GM23338 (cell line): Measurements from ENCODE around the gene DLEU7. TPM values are rescaled to one million over a fixed set of nuclear protein-coding genes. Genes with fewer than 3 reads are reported as not detected.

ENCODE experiments used
- ATAC-seq: fragments of 200-7000 bp; cut with Tn5 transposase; 3 replicates; pipeline ENCODE4 v1.9.1; 2020
- DNase-seq: peaks from one replicate; pipeline ENCODE4 v3.0.0-alpha.2; 2015; ENCODE audit warnings: low spot score
- H2AFZ ChIP-seq: fragments of 200-600 bp; sonication (generic); 2 replicates; pipeline ENCODE4 v1.8.0; 2016; ENCODE audit warnings: antibody characterized with exemption, mild to moderate bottlenecking, moderate library complexity
- H3F3A ChIP-seq: fragments of 200-600 bp; sonication (generic); replicated peaks from 2 replicates; pipeline ENCODE4 v1.8.0; 2017; ENCODE audit warnings: antibody characterized with exemption, mixed run types, low read depth
- H3K27ac ChIP-seq: fragments of 200-600 bp; sonication (generic); 2 replicates; pipeline ENCODE4 v1.6.1; 2016; ENCODE audit warnings: low read depth
- H3K27me3 ChIP-seq: fragments of 200-600 bp; sonication (generic); 2 replicates; pipeline ENCODE4 v1.8.0; 2016; ENCODE audit warnings: mild to moderate bottlenecking, mixed run types, moderate library complexity; ENCODE audit not compliant: insufficient read depth
- H3K36me3 ChIP-seq: fragments of 200-600 bp; sonication (generic); 2 replicates; pipeline ENCODE4 v1.8.0; 2016; ENCODE audit warnings: mild to moderate bottlenecking; ENCODE audit not compliant: insufficient read depth
- H3K4me1 ChIP-seq: fragments of 200-600 bp; sonication (generic); 2 replicates; pipeline ENCODE4 v1.8.0; 2016; ENCODE audit warnings: mild to moderate bottlenecking, moderate library complexity; ENCODE audit not compliant: insufficient read depth
- H3K4me2 ChIP-seq: fragments of 200-600 bp; sonication (generic); 2 replicates; pipeline ENCODE4 v1.7.1; 2017; ENCODE audit warnings: mixed run types
- H3K4me3 ChIP-seq: fragments of 200-600 bp; sonication (generic); 2 replicates; pipeline ENCODE4 v1.6.1; 2016; ENCODE audit warnings: mixed run types
- H3K79me2 ChIP-seq: fragments of 200-600 bp; sonication (generic); replicated peaks from 2 replicates; pipeline ENCODE4 v1.8.0; 2017; ENCODE audit warnings: mild to moderate bottlenecking; ENCODE audit not compliant: insufficient read depth
- H3K9me2 ChIP-seq: fragments of 200-600 bp; sonication (generic); 2 replicates; pipeline ENCODE4 v1.8.0; 2017; ENCODE audit not compliant: insufficient read depth
- H4K20me1 ChIP-seq: fragments of 200-600 bp; sonication (generic); replicated peaks from 2 replicates; pipeline ENCODE4 v1.8.0; 2017; ENCODE audit warnings: mild to moderate bottlenecking; ENCODE audit not compliant: insufficient read depth
- H3K27ac Mint-ChIP-seq: 2 replicates; pipeline ENCODE4 v1.8.0; 2020; ENCODE audit warnings: inconsistent platforms, mild to moderate bottlenecking, moderate library complexity, mixed read lengths
- H3K27me3 Mint-ChIP-seq: 3 replicates; pipeline ENCODE4 v1.8.0; 2022; ENCODE audit warnings: low read depth, mild to moderate bottlenecking, moderate library complexity, mixed read lengths, inconsistent platforms; ENCODE audit not compliant: insufficient read depth, poor library complexity
- H3K36me3 Mint-ChIP-seq: 3 replicates; pipeline ENCODE4 v1.8.0; 2021; ENCODE audit warnings: low read depth, mild to moderate bottlenecking, inconsistent platforms, moderate library complexity, mixed read lengths
- H3K4me1 Mint-ChIP-seq: 3 replicates; pipeline ENCODE4 v1.8.0; 2020; ENCODE audit warnings: mild to moderate bottlenecking, inconsistent platforms, mixed read lengths
- H3K4me3 Mint-ChIP-seq: 3 replicates; pipeline ENCODE4 v1.8.0; 2021; ENCODE audit warnings: moderate library complexity, mild to moderate bottlenecking, inconsistent platforms, mixed read lengths
- H3K9me3 Mint-ChIP-seq: 3 replicates; pipeline ENCODE4 v1.8.0; 2020; ENCODE audit warnings: moderate library complexity, mild to moderate bottlenecking, inconsistent platforms, mixed read lengths
- EZH2 ChIP-seq: fragments of 200-600 bp; sonication (generic); IDR thresholded peaks from one replicate; pipeline ENCODE4 v1.8.0; 2017; ENCODE audit warnings: antibody characterized with exemption, mild to moderate bottlenecking, low read depth; ENCODE audit not compliant: unreplicated experiment
- EZH2phosphoT487 ChIP-seq: fragments of 200-600 bp; sonication (generic); IDR thresholded peaks from one replicate; pipeline ENCODE4 v1.8.1; 2018; ENCODE audit warnings: antibody characterized with exemption; ENCODE audit not compliant: unreplicated experiment
- NANOG ChIP-seq: IDR thresholded peaks from 2 replicates; pipeline ENCODE4 v1.6.1; 2016; ENCODE audit warnings: antibody characterized with exemption, borderline replicate concordance
- POLR2AphosphoS5 ChIP-seq: IDR thresholded peaks from 2 replicates; pipeline ENCODE4 v1.6.1; 2016; ENCODE audit warnings: antibody characterized with exemption, low read depth
- STAT1 ChIP-seq: IDR thresholded peaks from one replicate; pipeline ENCODE4 v1.6.1; 2016; ENCODE audit warnings: antibody characterized with exemption; ENCODE audit not compliant: unreplicated experiment
- ZNF114 ChIP-seq: fragments of 250-450 bp; sonication (Bioruptor Pico); IDR thresholded peaks from 2 replicates; pipeline ENCODE4 v1.5.0; 2020; ENCODE audit warnings: mild to moderate bottlenecking, moderate library complexity
- ZNF331 ChIP-seq: fragments of 250-450 bp; sonication (Bioruptor Pico); IDR thresholded peaks from 2 replicates; pipeline ENCODE4 v1.5.0; 2020; ENCODE audit warnings: low read depth, mild to moderate bottlenecking, moderate library complexity
- polyA plus RNA-seq: library from polyadenylated mRNA; unstranded; fragments of >200 nt; fragmentation: Nextera tagmentation; extraction: Ambion mirVana; gene quantifications from 2 replicates; pipeline ENCODE4 v1.2.1, GENCODE V29; 2016
- total RNA-seq: library from RNA; depleted of rRNA; stranded (reverse); fragments of >200 nt; shearing (Covaris generic); gene quantifications from 2 replicates; pipeline ENCODE4 v1.2.3, GENCODE V29; 2014
- TF ChIP-seq, protein P1 (sequence below): IDR thresholded peaks from one replicate; pipeline ENCODE4 v1.6.1; 2018; ENCODE audit warnings: antibody characterized with exemption; ENCODE audit not compliant: unreplicated experiment
- TF ChIP-seq, protein P2 (sequence below): fragments of 250-450 bp; sonication (Bioruptor Pico); IDR thresholded peaks from 2 replicates; pipeline ENCODE4 v1.5.0; 2020; ENCODE audit warnings: mild to moderate bottlenecking, moderate library complexity
- TF ChIP-seq, protein P3 (sequence below): IDR thresholded peaks from 2 replicates; pipeline ENCODE4 v1.6.1; 2016; ENCODE audit warnings: antibody characterized with exemption

The DLEU7 gene
- total and polyA plus RNA-seq, 2 experiments from 2014 or later = 8.7 to 11.6 TPM

- no peaks in the 10 kb centered on the region for H3K36me3 Mint-ChIP-seq
- H3K4me1 ChIP-seq = no peaks in the 10 kb centered on the region
These were observed 31.2 kb downstream of the DLEU7 start for GRCh38 chr13:50812242-50812641.

More at GRCh38 chr13:50812242-50812641, 31.2 kb downstream of the DLEU7 start:
- Mint-ChIP-seq H3K9me3 (no peaks in the 10 kb centered on the region), H3K27me3 (no peaks in the 10 kb centered on the region), H3K4me1 (no peaks in the 10 kb centered on the region), H3K4me3 (no peak overlapping the region), H3K27ac (no peak overlapping the region)
- Histone ChIP-seq H3F3A (no peaks in the 10 kb centered on the region), H3K4me2 (no peak overlapping the region), H3K27me3 (no peaks in the 10 kb centered on the region), H3K27ac (no peak overlapping the region), H3K9me2 (no peaks in the 10 kb centered on the region), H3K4me3 (no peak overlapping the region), H3K79me2 (no peaks in the 10 kb centered on the region), H2AFZ (no peak overlapping the region), H3K36me3 (no peaks in the 10 kb centered on the region), H4K20me1 (no peaks in the 10 kb centered on the region)
- DNase-seq (no peak), ATAC-seq (no peak)
- TF ChIP-seq POLR2AphosphoS5 (no peak), EZH2 (no peak), STAT1 (no peak), EZH2phosphoT487 (no peak), ZNF331 (no peak), NANOG (no peak), ZNF114 (CRISPR knock-in tag) (no peak)
- TF ChIP-seq, protein P1, sequence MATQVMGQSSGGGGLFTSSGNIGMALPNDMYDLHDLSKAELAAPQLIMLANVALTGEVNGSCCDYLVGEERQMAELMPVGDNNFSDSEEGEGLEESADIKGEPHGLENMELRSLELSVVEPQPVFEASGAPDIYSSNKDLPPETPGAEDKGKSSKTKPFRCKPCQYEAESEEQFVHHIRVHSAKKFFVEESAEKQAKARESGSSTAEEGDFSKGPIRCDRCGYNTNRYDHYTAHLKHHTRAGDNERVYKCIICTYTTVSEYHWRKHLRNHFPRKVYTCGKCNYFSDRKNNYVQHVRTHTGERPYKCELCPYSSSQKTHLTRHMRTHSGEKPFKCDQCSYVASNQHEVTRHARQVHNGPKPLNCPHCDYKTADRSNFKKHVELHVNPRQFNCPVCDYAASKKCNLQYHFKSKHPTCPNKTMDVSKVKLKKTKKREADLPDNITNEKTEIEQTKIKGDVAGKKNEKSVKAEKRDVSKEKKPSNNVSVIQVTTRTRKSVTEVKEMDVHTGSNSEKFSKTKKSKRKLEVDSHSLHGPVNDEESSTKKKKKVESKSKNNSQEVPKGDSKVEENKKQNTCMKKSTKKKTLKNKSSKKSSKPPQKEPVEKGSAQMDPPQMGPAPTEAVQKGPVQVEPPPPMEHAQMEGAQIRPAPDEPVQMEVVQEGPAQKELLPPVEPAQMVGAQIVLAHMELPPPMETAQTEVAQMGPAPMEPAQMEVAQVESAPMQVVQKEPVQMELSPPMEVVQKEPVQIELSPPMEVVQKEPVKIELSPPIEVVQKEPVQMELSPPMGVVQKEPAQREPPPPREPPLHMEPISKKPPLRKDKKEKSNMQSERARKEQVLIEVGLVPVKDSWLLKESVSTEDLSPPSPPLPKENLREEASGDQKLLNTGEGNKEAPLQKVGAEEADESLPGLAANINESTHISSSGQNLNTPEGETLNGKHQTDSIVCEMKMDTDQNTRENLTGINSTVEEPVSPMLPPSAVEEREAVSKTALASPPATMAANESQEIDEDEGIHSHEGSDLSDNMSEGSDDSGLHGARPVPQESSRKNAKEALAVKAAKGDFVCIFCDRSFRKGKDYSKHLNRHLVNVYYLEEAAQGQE = no peak
- TF ChIP-seq, protein P2, sequence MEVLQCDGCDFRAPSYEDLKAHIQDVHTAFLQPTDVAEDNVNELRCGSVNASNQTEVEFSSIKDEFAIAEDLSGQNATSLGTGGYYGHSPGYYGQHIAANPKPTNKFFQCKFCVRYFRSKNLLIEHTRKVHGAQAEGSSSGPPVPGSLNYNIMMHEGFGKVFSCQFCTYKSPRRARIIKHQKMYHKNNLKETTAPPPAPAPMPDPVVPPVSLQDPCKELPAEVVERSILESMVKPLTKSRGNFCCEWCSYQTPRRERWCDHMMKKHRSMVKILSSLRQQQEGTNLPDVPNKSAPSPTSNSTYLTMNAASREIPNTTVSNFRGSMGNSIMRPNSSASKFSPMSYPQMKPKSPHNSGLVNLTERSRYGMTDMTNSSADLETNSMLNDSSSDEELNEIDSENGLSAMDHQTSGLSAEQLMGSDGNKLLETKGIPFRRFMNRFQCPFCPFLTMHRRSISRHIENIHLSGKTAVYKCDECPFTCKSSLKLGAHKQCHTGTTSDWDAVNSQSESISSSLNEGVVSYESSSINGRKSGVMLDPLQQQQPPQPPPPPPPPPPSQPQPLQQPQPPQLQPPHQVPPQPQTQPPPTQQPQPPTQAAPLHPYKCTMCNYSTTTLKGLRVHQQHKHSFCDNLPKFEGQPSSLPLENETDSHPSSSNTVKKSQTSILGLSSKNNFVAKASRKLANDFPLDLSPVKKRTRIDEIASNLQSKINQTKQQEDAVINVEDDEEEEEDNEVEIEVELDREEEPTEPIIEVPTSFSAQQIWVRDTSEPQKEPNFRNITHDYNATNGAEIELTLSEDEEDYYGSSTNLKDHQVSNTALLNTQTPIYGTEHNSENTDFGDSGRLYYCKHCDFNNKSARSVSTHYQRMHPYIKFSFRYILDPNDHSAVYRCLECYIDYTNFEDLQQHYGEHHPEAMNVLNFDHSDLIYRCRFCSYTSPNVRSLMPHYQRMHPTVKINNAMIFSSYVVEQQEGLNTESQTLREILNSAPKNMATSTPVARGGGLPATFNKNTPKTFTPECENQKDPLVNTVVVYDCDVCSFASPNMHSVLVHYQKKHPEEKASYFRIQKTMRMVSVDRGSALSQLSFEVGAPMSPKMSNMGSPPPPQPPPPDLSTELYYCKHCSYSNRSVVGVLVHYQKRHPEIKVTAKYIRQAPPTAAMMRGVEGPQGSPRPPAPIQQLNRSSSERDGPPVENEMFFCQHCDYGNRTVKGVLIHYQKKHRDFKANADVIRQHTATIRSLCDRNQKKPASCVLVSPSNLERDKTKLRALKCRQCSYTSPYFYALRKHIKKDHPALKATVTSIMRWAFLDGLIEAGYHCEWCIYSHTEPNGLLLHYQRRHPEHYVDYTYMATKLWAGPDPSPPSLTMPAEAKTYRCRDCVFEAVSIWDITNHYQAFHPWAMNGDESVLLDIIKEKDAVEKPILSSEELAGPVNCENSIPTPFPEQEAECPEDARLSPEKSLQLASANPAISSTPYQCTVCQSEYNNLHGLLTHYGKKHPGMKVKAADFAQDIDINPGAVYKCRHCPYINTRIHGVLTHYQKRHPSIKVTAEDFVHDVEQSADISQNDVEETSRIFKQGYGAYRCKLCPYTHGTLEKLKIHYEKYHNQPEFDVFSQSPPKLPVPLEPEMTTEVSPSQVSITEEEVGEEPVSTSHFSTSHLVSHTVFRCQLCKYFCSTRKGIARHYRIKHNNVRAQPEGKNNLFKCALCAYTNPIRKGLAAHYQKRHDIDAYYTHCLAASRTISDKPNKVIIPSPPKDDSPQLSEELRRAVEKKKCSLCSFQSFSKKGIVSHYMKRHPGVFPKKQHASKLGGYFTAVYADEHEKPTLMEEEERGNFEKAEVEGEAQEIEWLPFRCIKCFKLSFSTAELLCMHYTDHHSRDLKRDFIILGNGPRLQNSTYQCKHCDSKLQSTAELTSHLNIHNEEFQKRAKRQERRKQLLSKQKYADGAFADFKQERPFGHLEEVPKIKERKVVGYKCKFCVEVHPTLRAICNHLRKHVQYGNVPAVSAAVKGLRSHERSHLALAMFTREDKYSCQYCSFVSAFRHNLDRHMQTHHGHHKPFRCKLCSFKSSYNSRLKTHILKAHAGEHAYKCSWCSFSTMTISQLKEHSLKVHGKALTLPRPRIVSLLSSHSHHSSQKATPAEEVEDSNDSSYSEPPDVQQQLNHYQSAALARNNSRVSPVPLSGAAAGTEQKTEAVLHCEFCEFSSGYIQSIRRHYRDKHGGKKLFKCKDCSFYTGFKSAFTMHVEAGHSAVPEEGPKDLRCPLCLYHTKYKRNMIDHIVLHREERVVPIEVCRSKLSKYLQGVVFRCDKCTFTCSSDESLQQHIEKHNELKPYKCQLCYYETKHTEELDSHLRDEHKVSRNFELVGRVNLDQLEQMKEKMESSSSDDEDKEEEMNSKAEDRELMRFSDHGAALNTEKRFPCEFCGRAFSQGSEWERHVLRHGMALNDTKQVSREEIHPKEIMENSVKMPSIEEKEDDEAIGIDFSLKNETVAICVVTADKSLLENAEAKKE (CRISPR knock-in tag) = no peak
- TF ChIP-seq, protein P3, sequence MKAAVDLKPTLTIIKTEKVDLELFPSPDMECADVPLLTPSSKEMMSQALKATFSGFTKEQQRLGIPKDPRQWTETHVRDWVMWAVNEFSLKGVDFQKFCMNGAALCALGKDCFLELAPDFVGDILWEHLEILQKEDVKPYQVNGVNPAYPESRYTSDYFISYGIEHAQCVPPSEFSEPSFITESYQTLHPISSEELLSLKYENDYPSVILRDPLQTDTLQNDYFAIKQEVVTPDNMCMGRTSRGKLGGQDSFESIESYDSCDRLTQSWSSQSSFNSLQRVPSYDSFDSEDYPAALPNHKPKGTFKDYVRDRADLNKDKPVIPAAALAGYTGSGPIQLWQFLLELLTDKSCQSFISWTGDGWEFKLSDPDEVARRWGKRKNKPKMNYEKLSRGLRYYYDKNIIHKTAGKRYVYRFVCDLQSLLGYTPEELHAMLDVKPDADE = no peak
